NCI-H146 (cell line): ENCODE measurements around the gene DDX25.

Experiments
- DNase-seq: peaks from one replicate; lab custom pipeline; 2025; lab: John Stamatoyannopoulos, UW

Gene DDX25

GRCh38 chr11:125950696-125951651, 46.7 kb downstream of the DDX25 start:
- no peak for DNase-seq

- no peak for DNase-seq
Measured at GRCh38 chr11:125951731-125952130, 47.4 kb downstream of the DDX25 start.

GRCh38 chr11:125952559-125952958, 48.3 kb downstream of the DDX25 start:
- DNase-seq = no peak

- peak; percentile 4 for DNase-seq
Measured at GRCh38 chr11:125952973-125953372, 48.7 kb downstream of the DDX25 start.

- DNase-seq = no peak
Measured at GRCh38 chr11:125953401-125953935, 49.2 kb downstream of the DDX25 start.

- no peak for DNase-seq
Measured at GRCh38 chr11:125954123-125954944, 50.0 kb downstream of the DDX25 start.

GRCh38 chr11:125954945-125955640, 50.8 kb downstream of the DDX25 start:
- DNase-seq = no peak

- DNase-seq = no peak
Measured at GRCh38 chr11:125955856-125956255, 51.5 kb downstream of the DDX25 start.

GRCh38 chr11:125956391-125957134, 52.3 kb downstream of the DDX25 start:
- no peak for DNase-seq

GRCh38 chr11:125957618-125958332, 53.5 kb downstream of the DDX25 start:
- DNase-seq = no peak

- DNase-seq = no peak
Measured at GRCh38 chr11:125958872-125959400, 54.6 kb downstream of the DDX25 start.

- no peak for DNase-seq
Measured at GRCh38 chr11:125959511-125959910, 55.2 kb downstream of the DDX25 start.

GRCh38 chr11:125959931-125960330, 55.6 kb downstream of the DDX25 start:
- DNase-seq = no peak

- no peak for DNase-seq
Measured at GRCh38 chr11:125960771-125961170, 56.5 kb downstream of the DDX25 start.

- no peak for DNase-seq
Measured at GRCh38 chr11:125967515-125967914, 63.2 kb downstream of the DDX25 start.

- DNase-seq = no peak
Measured at GRCh38 chr11:125968354-125968753, 64.0 kb downstream of the DDX25 start.

GRCh38 chr11:125971618-125972017, 67.3 kb downstream of the DDX25 start:
- DNase-seq = no peak

- DNase-seq = no peak
Measured at GRCh38 chr11:125974284-125974683, 70.0 kb downstream of the DDX25 start.

- no peak for DNase-seq
Measured at GRCh38 chr11:125975634-125976033, 71.3 kb downstream of the DDX25 start.

GRCh38 chr11:125976156-125976555, 71.8 kb downstream of the DDX25 start:
- no peak for DNase-seq
